Hepatocyte (in vitro differentiated cells): ENCODE data around the gene TMEM131. TPM values are rescaled to one million over a fixed set of nuclear protein-coding genes. Genes with fewer than 3 reads are reported as not detected.

Source experiments
- DNase-seq: peaks from one replicate; pipeline ENCODE4 v3.0.0-alpha.2; 2016; ENCODE audit warnings: low spot score
- H2AFZ ChIP-seq: fragments of 200-600 bp; sonication (generic); 2 replicates; pipeline ENCODE4 v1.6.0; 2016; ENCODE audit warnings: antibody characterized with exemption, mild to moderate bottlenecking
- H3K27ac ChIP-seq: fragments of 200-600 bp; sonication (generic); 2 replicates; pipeline ENCODE4 v1.5.1; 2016; ENCODE audit warnings: mild to moderate bottlenecking
- H3K27me3 ChIP-seq: fragments of 200-600 bp; sonication (generic); 2 replicates; pipeline ENCODE4 v1.6.1; 2016
- H3K36me3 ChIP-seq: fragments of 200-600 bp; sonication (generic); replicated peaks from 2 replicates; pipeline ENCODE4 v1.5.1; 2016; ENCODE audit warnings: low read depth; ENCODE audit not compliant: insufficient read depth
- H3K4me1 ChIP-seq: fragments of 200-600 bp; sonication (generic); 2 replicates; pipeline ENCODE4 v1.5.1; 2016; ENCODE audit warnings: mild to moderate bottlenecking, moderate library complexity; ENCODE audit not compliant: insufficient read depth
- H3K4me2 ChIP-seq: fragments of 200-600 bp; sonication (generic); 2 replicates; pipeline ENCODE4 v1.6.0; 2016
- H3K4me3 ChIP-seq: fragments of 200-600 bp; sonication (generic); 2 replicates; pipeline ENCODE4 v1.5.1; 2016; ENCODE audit warnings: mild to moderate bottlenecking
- H3K79me2 ChIP-seq: fragments of 200-600 bp; sonication (generic); 2 replicates; pipeline ENCODE4 v1.6.0; 2017; ENCODE audit warnings: mild to moderate bottlenecking
- H3K9me2 ChIP-seq: fragments of 200-600 bp; sonication (generic); replicated peaks from 2 replicates; pipeline ENCODE4 v1.6.0; 2017; ENCODE audit warnings: mild to moderate bottlenecking; ENCODE audit not compliant: insufficient read depth
- H3K9me3 ChIP-seq: fragments of 200-600 bp; sonication (generic); 2 replicates; pipeline ENCODE4 v1.5.1; 2016; ENCODE audit warnings: low read depth, mild to moderate bottlenecking
- H4K20me1 ChIP-seq: fragments of 200-600 bp; sonication (generic); 2 replicates; pipeline ENCODE4 v1.6.0; 2016; ENCODE audit warnings: mild to moderate bottlenecking; ENCODE audit not compliant: insufficient read depth, poor library complexity, severe bottlenecking
- CTCF ChIP-seq: fragments of 200-600 bp; sonication (generic); IDR thresholded peaks from 2 replicates; pipeline ENCODE4 v1.5.1; 2016; ENCODE audit warnings: antibody characterized with exemption, mild to moderate bottlenecking; ENCODE audit not compliant: poor library complexity
- EZH2 ChIP-seq: fragments of 200-600 bp; sonication (generic); IDR thresholded peaks from 2 replicates; pipeline ENCODE4 v1.6.1; 2016; ENCODE audit warnings: antibody characterized with exemption, mild to moderate bottlenecking, borderline replicate concordance
- EZH2phosphoT487 ChIP-seq: fragments of 200-600 bp; sonication (generic); IDR thresholded peaks from one replicate; pipeline ENCODE4 v1.6.1; 2018; ENCODE audit warnings: antibody characterized with exemption, mild to moderate bottlenecking, low read depth, moderate library complexity; ENCODE audit not compliant: unreplicated experiment, severe bottlenecking
- WGBS: methylation state at CpG from one replicate; pipeline ENCODE4 v1.1.6; 2016; ENCODE audit warnings: low lambda C conversion rate; ENCODE audit errors: missing lambda C conversion rate; 5-methylcytosine and 5-hydroxymethylcytosine counted together
- polyA plus RNA-seq: library from polyadenylated mRNA; unstranded; fragments of >200 nt; fragmentation: Nextera tagmentation; extraction: Ambion mirVana; gene quantifications from 2 replicates; pipeline ENCODE4 v1.2.1, GENCODE V29; 2016
- total RNA-seq: library from RNA; depleted of rRNA; stranded (reverse); fragments of >200 nt; gene quantifications from 2 replicates; pipeline ENCODE4 v1.2.3, GENCODE V29; 2014

TMEM131 gene
- total and polyA plus RNA-seq, 2 experiments from 2014 or later = 17.5 to 42.1 TPM

GRCh38 chr2:98037206-98037605 is 41.5 kb upstream of the TMEM131 start:
- Histone ChIP-seq H4K20me1 (no peaks in the 10 kb centered on the region), H2AFZ (no peak overlapping the region), H3K36me3 (no peaks in the 10 kb centered on the region), H3K4me2 (no peak overlapping the region), H3K9me3 (no peaks in the 10 kb centered on the region), H3K79me2 (no peaks in the 10 kb centered on the region), H3K4me3 (no peak overlapping the region), H3K27me3 (no peaks in the 10 kb centered on the region), H3K27ac (no peak overlapping the region), H3K4me1 (no peaks in the 10 kb centered on the region), H3K9me2 (no peaks in the 10 kb centered on the region)
- TF ChIP-seq EZH2 (no peak), EZH2phosphoT487 (no peak), CTCF (no peak)
- WGBS = 73% methylated on average over 2 of the region's 2 CpGs
- no peak for DNase-seq

- H3K4me1 ChIP-seq = no peaks in the 10 kb centered on the region
- no peaks in the 10 kb centered on the region for H3K36me3 ChIP-seq
- 57% methylated on average over 8 of the region's 8 CpGs for WGBS
- no peak overlapping the region for H3K4me2 ChIP-seq
- H3K4me3 ChIP-seq = no peak overlapping the region
- no peaks in the 10 kb centered on the region for H4K20me1 ChIP-seq
- H2AFZ ChIP-seq = no peak overlapping the region
- H3K27ac ChIP-seq = no peak overlapping the region
- TF ChIP-seq EZH2phosphoT487 (no peak), CTCF (no peak), EZH2 (no peak)
- DNase-seq = no peak
- H3K9me2 ChIP-seq = no peaks in the 10 kb centered on the region
- no peaks in the 10 kb centered on the region for H3K79me2 ChIP-seq
- H3K9me3 ChIP-seq = no peaks in the 10 kb centered on the region
- H3K27me3 ChIP-seq = no peaks in the 10 kb centered on the region
These were observed 40.7 kb upstream of the TMEM131 start for GRCh38 chr2:98036349-98037000.

- WGBS = 60% methylated on average over 14 of the region's 14 CpGs
- DNase-seq = no peak
- no peak for TF ChIP-seq EZH2
- no peak for TF ChIP-seq CTCF
- no peak for TF ChIP-seq EZH2phosphoT487
- Histone ChIP-seq H2AFZ (no peak overlapping the region), H3K36me3 (no peaks in the 10 kb centered on the region), H3K4me2 (no peak overlapping the region), H3K9me3 (no peaks in the 10 kb centered on the region), H3K4me1 (no peaks in the 10 kb centered on the region), H3K27me3 (no peaks in the 10 kb centered on the region), H3K27ac (no peak overlapping the region), H3K4me3 (no peak overlapping the region), H3K9me2 (no peaks in the 10 kb centered on the region), H3K79me2 (no peaks in the 10 kb centered on the region), H4K20me1 (no peaks in the 10 kb centered on the region)
These were observed 39.0 kb upstream of the TMEM131 start for GRCh38 chr2:98034745-98035144.

- no peak overlapping the region for H3K27ac ChIP-seq
- H3K4me1 ChIP-seq = no peaks in the 10 kb centered on the region
- no peaks in the 10 kb centered on the region for H3K36me3 ChIP-seq
- H3K9me2 ChIP-seq = no peaks in the 10 kb centered on the region
- TF ChIP-seq CTCF (no peak), EZH2 (no peak), EZH2phosphoT487 (no peak)
- H4K20me1 ChIP-seq = no peaks in the 10 kb centered on the region
- WGBS = 85% methylated on average over 2 of the region's 2 CpGs
- H3K27me3 ChIP-seq = no peaks in the 10 kb centered on the region
- no peaks in the 10 kb centered on the region for H3K79me2 ChIP-seq
- no peak overlapping the region for H3K4me2 ChIP-seq
- no peaks in the 10 kb centered on the region for H3K9me3 ChIP-seq
- DNase-seq = no peak
- H3K4me3 ChIP-seq = no peak overlapping the region
- H2AFZ ChIP-seq = no peak overlapping the region
These were observed 36.3 kb upstream of the TMEM131 start for GRCh38 chr2:98032086-98032485.
